Loucy (cell line): ENCODE data around the gene CEP164.

Source experiments
- H2AFZ ChIP-seq: fragments of 200-600 bp; sonication (generic); 2 replicates; pipeline ENCODE4 v1.6.0; 2016; ENCODE audit warnings: antibody characterized with exemption, mild to moderate bottlenecking, low read length, moderate library complexity
- H3F3A ChIP-seq: fragments of 200-600 bp; 2 replicates; pipeline ENCODE4 v1.6.0; 2016; ENCODE audit warnings: antibody characterized with exemption, low read depth, mild to moderate bottlenecking
- H3K27me3 ChIP-seq: fragments of 200-600 bp; sonication (generic); 2 replicates; pipeline ENCODE4 v1.6.1; 2014; ENCODE audit warnings: low read length, mild to moderate bottlenecking; ENCODE audit not compliant: insufficient read depth, poor library complexity, severe bottlenecking
- H3K36me3 ChIP-seq: fragments of 200-600 bp; sonication (generic); 2 replicates; pipeline ENCODE4 v1.6.1; 2016; ENCODE audit warnings: low read length; ENCODE audit not compliant: insufficient read depth
- H3K4me1 ChIP-seq: fragments of 200-600 bp; sonication (generic); 2 replicates; pipeline ENCODE4 v1.5.1; 2014; ENCODE audit warnings: low read length, mild to moderate bottlenecking; ENCODE audit not compliant: insufficient read depth, poor library complexity, severe bottlenecking
- H3K4me2 ChIP-seq: fragments of 200-600 bp; sonication (generic); 2 replicates; pipeline ENCODE4 v1.6.0; 2014; ENCODE audit warnings: antibody characterized with exemption, low read length, low read depth, mild to moderate bottlenecking; ENCODE audit not compliant: poor library complexity, severe bottlenecking
- H3K4me3 ChIP-seq: fragments of 200-600 bp; sonication (generic); 2 replicates; pipeline ENCODE4 v1.5.1; 2014; ENCODE audit warnings: low read length, mild to moderate bottlenecking, mixed read lengths; ENCODE audit not compliant: poor library complexity, severe bottlenecking
- H3K79me2 ChIP-seq: fragments of 200-600 bp; sonication (generic); 2 replicates; pipeline ENCODE4 v1.6.1; 2014; ENCODE audit warnings: low read length; ENCODE audit not compliant: insufficient read depth
- H3K9ac ChIP-seq: fragments of 200-600 bp; sonication (generic); 2 replicates; pipeline ENCODE4 v1.6.0; 2014; ENCODE audit warnings: mild to moderate bottlenecking, low read depth, low read length, moderate library complexity; ENCODE audit not compliant: poor library complexity, severe bottlenecking
- H3K9me2 ChIP-seq: fragments of 200-600 bp; sonication (generic); replicated peaks from 2 replicates; pipeline ENCODE4 v1.6.1; 2016; ENCODE audit warnings: low read depth, low read length, mixed read lengths
- H3K9me3 ChIP-seq: fragments of 200-600 bp; sonication (generic); 2 replicates; pipeline ENCODE4 v1.6.1; 2014; ENCODE audit warnings: mild to moderate bottlenecking, antibody characterized with exemption, low read length, low read depth; ENCODE audit not compliant: insufficient read depth
- H4K20me1 ChIP-seq: fragments of 200-600 bp; sonication (generic); 2 replicates; pipeline ENCODE4 v1.6.0; 2014; ENCODE audit warnings: antibody characterized with exemption, low read length, mild to moderate bottlenecking; ENCODE audit not compliant: insufficient read depth, poor library complexity, severe bottlenecking
- EZH2phosphoT487 ChIP-seq: fragments of 200-600 bp; IDR thresholded peaks from 2 replicates; pipeline ENCODE4 v1.6.1; 2018; ENCODE audit warnings: antibody characterized with exemption, mild to moderate bottlenecking, moderate library complexity, borderline replicate concordance
- TF ChIP-seq, protein P1 (sequence below): fragments of 200-600 bp; sonication (generic); conservative IDR thresholded peaks from 2 replicates; pipeline ENCODE4 v1.5.1; 2014; ENCODE audit warnings: mild to moderate bottlenecking, antibody characterized with exemption, low read length

CEP164 gene

GRCh38 chr11:117302228-117302627, 25.4 kb upstream of the CEP164 start:
- Histone ChIP-seq H3K4me1 (no peaks in the 10 kb centered on the region), H3K27me3 (no peaks in the 10 kb centered on the region), H2AFZ (no peak overlapping the region), H4K20me1 (no peaks in the 10 kb centered on the region), H3K36me3 (no peaks in the 10 kb centered on the region), H3K79me2 (no peaks in the 10 kb centered on the region), H3K4me2 (no peak overlapping the region), H3K9me2 (no peaks in the 10 kb centered on the region), H3F3A (no peaks in the 10 kb centered on the region), H3K9ac (no peak overlapping the region), H3K4me3 (no peak overlapping the region), H3K9me3 (no peaks in the 10 kb centered on the region)
- TF ChIP-seq EZH2phosphoT487 = no peak
- TF ChIP-seq, protein P1, sequence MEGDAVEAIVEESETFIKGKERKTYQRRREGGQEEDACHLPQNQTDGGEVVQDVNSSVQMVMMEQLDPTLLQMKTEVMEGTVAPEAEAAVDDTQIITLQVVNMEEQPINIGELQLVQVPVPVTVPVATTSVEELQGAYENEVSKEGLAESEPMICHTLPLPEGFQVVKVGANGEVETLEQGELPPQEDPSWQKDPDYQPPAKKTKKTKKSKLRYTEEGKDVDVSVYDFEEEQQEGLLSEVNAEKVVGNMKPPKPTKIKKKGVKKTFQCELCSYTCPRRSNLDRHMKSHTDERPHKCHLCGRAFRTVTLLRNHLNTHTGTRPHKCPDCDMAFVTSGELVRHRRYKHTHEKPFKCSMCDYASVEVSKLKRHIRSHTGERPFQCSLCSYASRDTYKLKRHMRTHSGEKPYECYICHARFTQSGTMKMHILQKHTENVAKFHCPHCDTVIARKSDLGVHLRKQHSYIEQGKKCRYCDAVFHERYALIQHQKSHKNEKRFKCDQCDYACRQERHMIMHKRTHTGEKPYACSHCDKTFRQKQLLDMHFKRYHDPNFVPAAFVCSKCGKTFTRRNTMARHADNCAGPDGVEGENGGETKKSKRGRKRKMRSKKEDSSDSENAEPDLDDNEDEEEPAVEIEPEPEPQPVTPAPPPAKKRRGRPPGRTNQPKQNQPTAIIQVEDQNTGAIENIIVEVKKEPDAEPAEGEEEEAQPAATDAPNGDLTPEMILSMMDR = no peak

- Histone ChIP-seq H3K36me3 (no peaks in the 10 kb centered on the region), H3F3A (no peaks in the 10 kb centered on the region), H3K9me2 (no peaks in the 10 kb centered on the region), H3K9ac (no peak overlapping the region), H3K4me2 (no peak overlapping the region), H3K4me1 (no peaks in the 10 kb centered on the region), H3K27me3 (no peaks in the 10 kb centered on the region), H2AFZ (no peak overlapping the region), H3K79me2 (no peaks in the 10 kb centered on the region), H3K4me3 (no peak overlapping the region), H4K20me1 (no peaks in the 10 kb centered on the region), H3K9me3 (no peaks in the 10 kb centered on the region)
- TF ChIP-seq, protein P1 = no peak
- no peak for TF ChIP-seq EZH2phosphoT487
These were observed 24.6 kb upstream of the CEP164 start for GRCh38 chr11:117303101-117303500.

DNA sequence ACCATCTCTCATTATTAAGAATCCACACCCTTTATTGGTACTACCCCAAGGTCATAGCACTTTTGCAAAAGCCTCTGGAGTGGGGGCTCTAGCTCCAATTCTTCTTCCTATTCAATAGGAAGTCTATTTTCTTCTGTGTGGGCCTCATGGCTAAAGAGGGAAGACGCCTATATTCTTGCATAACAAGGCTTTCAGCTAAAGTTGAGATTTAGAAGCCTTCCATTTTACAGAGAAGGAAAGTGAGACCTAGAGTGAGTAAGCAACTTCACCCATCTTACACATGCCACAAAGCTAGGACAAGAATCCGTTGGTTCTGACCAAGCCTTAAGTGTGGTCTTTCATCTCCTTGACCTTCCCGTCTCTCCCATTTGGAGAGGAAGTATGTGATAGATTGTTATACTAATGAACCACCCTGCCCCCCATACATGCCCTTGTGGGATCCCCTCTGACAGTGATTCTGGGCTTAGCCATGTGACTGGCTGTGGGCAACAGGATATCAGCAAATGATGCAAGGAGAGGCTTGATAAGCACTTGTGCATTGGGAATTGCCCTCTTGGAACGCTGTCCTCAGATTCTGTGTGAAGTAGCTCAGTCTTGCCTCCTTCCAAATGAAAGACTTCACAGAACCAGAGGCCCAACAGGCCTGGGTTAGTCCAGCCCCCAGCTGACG, 23.9 kb upstream of the CEP164 start:
- Histone ChIP-seq H3K4me3 (no peak overlapping the region), H3K4me2 (no peak overlapping the region), H4K20me1 (no peaks in the 10 kb centered on the region), H3K36me3 (no peaks in the 10 kb centered on the region), H3K9me3 (no peaks in the 10 kb centered on the region), H3K9me2 (no peaks in the 10 kb centered on the region), H3F3A (no peaks in the 10 kb centered on the region), H3K27me3 (no peaks in the 10 kb centered on the region), H3K9ac (no peak overlapping the region), H2AFZ (no peak overlapping the region), H3K79me2 (no peaks in the 10 kb centered on the region), H3K4me1 (no peaks in the 10 kb centered on the region)
- TF ChIP-seq, protein P1 = no peak
- no peak for TF ChIP-seq EZH2phosphoT487
